Sigmoid colon (tissue), 4 donors: ENCODE measurements around the gene AP3M1.

Experiments
- EP300 ChIP-seq, 4 donors: sonication (generic); formaldehyde crosslinking; IDR thresholded peaks; one replicate each; pipeline ENCODE4 v1.6.1; 2017; ENCODE audit warnings: antibody characterized with exemption in 4 of 4
- POLR2AphosphoS5 ChIP-seq, 4 donors: sonication (generic); formaldehyde crosslinking; IDR thresholded peaks; one replicate each; pipeline ENCODE4 v1.6.1; 2017; ENCODE audit warnings: antibody characterized with exemption in 4 of 4
- TF ChIP-seq, protein P1 (sequence below), 4 experiments: fragments of 450-650 bp in 3 of 4; fragments of 200-600 bp in 1 of 4; IDR thresholded peaks; one replicate each; pipeline ENCODE4 v1.5.1; 2016 to 2019; ENCODE audit warnings: antibody characterized with exemption in 4 of 4, mild to moderate bottlenecking in 3 of 4, moderate library complexity in 2 of 4

DNA sequence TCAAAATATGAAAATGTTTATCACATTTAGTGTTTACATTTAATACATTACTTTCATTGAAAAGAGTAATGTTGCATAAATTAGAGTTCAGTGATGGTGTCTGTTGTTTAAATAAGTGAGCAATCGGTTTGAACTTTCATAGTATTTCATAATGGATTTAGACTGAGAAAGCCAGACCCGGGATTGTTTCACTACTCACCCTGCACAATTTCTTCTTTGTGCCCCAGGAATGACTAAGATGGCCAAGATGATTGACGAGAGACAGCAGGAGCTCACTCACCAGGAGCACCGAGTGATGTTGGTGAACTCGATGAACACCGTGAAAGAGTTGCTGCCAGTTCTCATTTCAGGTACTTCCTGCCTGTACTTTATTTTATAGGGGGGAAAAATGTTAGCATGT lies 78.1 kb downstream of the AP3M1 start:
- TF ChIP-seq, protein P1, sequence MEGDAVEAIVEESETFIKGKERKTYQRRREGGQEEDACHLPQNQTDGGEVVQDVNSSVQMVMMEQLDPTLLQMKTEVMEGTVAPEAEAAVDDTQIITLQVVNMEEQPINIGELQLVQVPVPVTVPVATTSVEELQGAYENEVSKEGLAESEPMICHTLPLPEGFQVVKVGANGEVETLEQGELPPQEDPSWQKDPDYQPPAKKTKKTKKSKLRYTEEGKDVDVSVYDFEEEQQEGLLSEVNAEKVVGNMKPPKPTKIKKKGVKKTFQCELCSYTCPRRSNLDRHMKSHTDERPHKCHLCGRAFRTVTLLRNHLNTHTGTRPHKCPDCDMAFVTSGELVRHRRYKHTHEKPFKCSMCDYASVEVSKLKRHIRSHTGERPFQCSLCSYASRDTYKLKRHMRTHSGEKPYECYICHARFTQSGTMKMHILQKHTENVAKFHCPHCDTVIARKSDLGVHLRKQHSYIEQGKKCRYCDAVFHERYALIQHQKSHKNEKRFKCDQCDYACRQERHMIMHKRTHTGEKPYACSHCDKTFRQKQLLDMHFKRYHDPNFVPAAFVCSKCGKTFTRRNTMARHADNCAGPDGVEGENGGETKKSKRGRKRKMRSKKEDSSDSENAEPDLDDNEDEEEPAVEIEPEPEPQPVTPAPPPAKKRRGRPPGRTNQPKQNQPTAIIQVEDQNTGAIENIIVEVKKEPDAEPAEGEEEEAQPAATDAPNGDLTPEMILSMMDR (IDR thresholded peaks at IDR 0.05), result no peak
- no peak for TF ChIP-seq POLR2AphosphoS5 (IDR thresholded peaks at IDR 0.05)
- no peak for TF ChIP-seq EP300 (IDR thresholded peaks at IDR 0.05)
